ENCODE data around the gene CDKAL1. TPM values are rescaled to one million over a fixed set of nuclear protein-coding genes. Genes with fewer than 3 reads are reported as not detected.

Gene CDKAL1
- total and polyA plus RNA-seq, 2 of the 8 experiments (the other 6 are each of a cell fraction or from before 2014, with no cell fraction given), result 8.4 to 24.6 TPM

DNA sequence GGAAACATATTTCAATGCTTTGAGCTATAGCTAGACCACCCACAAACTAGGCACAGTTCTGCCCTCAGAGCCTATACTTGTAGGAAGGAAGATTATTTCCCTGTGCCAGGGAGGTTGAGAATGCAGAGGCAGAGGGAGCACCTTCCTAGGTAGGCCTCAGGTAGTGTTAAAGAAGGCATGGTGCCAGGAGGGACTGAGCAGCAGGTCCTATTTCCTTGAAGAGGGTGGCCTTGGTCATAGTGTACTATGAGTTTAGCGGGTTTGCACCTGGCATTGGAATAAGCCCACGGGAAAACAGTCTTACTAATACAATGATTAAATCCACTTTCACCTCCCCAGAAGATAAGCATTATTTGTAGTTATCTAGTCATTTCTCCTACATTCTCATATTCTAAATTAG is 375.4 kb downstream of the CDKAL1 start:
- H4K91ac ChIP-seq (replicated peaks; ENCODE audit: insufficient read length, low read length), result peak overlapping the region; percentile 64
- H3K9me3 ChIP-seq (ENCODE audit: insufficient read depth in 2 of 2, low read depth in 1 of 2, low read length in 1 of 2), result no peaks in the 10 kb centered on the region; a peak in 1 of 4 replicates
- H3K4me1 ChIP-seq (replicated peaks in 1 of 4; ENCODE audit: control insufficient read depth in 3 of 4, insufficient read depth in 4 of 4, low read length in 3 of 4), result 0 out of 7 replicates have a peak, but pooled peaks cover 0 to 2% (median 0%) of the 10 kb centered on the region in 4 experiments
- no peak overlapping the region for H2BK15ac ChIP-seq (ENCODE audit: low read length)
- no peaks in the 10 kb centered on the region for H4K20me1 ChIP-seq (replicated peaks in 1 of 2; ENCODE audit: control insufficient read depth in 1 of 2, insufficient read depth in 2 of 2, low read length in 2 of 2)
- H3K9ac ChIP-seq (replicated peaks in 1 of 4; ENCODE audit: extremely low read depth in 1 of 4, low read depth in 3 of 4, low read length in 3 of 4), result no peak overlapping the region
- no peak overlapping the region for H4K5ac ChIP-seq (ENCODE audit: insufficient read length, low read depth, low read length)
- no peak overlapping the region for H2BK20ac ChIP-seq (ENCODE audit: low read length)
- ChIA-PET POLR2A (ENCODE audit: partially characterized antibody) (interaction anchor here (0.6 kb wide), 1 partner anchor 19 kb away, joined by 3 read pairs; no protein-coding TSS in a partner anchor), CTCF (ENCODE audit: partially characterized antibody) (interaction anchor here (0.6 to 1.2 kb wide), 2 partner anchors 15 to 146 kb away, joined by 3 read pairs; no protein-coding TSS in a partner anchor)
- no peak overlapping the region for H3K23ac ChIP-seq (ENCODE audit: insufficient read length)
- no peak overlapping the region for H3K4ac ChIP-seq (replicated peaks; ENCODE audit: insufficient read length, low read depth, low read length)
- no peak overlapping the region for H2BK120ac ChIP-seq (replicated peaks; ENCODE audit: low read depth, low read length)
- no peak overlapping the region for H3K4me2 ChIP-seq (ENCODE audit: insufficient read depth in 1 of 2, low read depth in 2 of 2, low read length in 2 of 2)
- DNase-seq (ENCODE audit: low read depth in 1 of 2, low spot score in 2 of 2) (no peak), FAIRE-seq (no peak)
- H2BK12ac ChIP-seq (ENCODE audit: low read depth, low read length), result peak overlapping the region; percentile 35; the same call in 1 of the 2 replicates
- WGBS, 2 experiments (ENCODE audit: extremely low coverage in 1 of 2, insufficient coverage in 1 of 2, insufficient read length in 1 of 2, insufficient replicate concordance in 2 of 2, low coverage in 1 of 2, low lambda C conversion rate in 2 of 2, missing lambda C conversion rate in 1 of 2), result 89% methylated on average over 2 of the region's 2 CpGs; no CpG with 5 or more reads in 1 of the 2 experiments
- H3K18ac ChIP-seq (ENCODE audit: extremely low read depth, low read length), result no peak overlapping the region
- H3K79me1 ChIP-seq (ENCODE audit: low read depth, low read length), result no peaks in the 10 kb centered on the region
- H3K23me2 ChIP-seq (ENCODE audit: low read depth, low read length), result no peaks in the 10 kb centered on the region
- no peak overlapping the region for H2AFZ ChIP-seq (ENCODE audit: low read length)
- H3K27me3 ChIP-seq (replicated peaks in 1 of 4; ENCODE audit: control insufficient read depth in 3 of 4, extremely low read depth in 1 of 4, insufficient read depth in 3 of 4, low read length in 3 of 4), result no peaks in the 10 kb centered on the region
- no peak overlapping the region for H3K56ac ChIP-seq (replicated peaks; ENCODE audit: insufficient read length, low read depth, low read length)
- no peak overlapping the region for H4K8ac ChIP-seq (ENCODE audit: extremely low read depth, insufficient read depth, low read length)
- H3K36me3 ChIP-seq (ENCODE audit: control insufficient read depth in 2 of 4, insufficient read depth in 4 of 4, low read length in 3 of 4), result no peaks in the 10 kb centered on the region
- no peak overlapping the region for H3K14ac ChIP-seq (ENCODE audit: insufficient read length)
- H3K4me3 ChIP-seq (ENCODE audit: extremely low read depth in 1 of 4, insufficient read depth in 2 of 4, low read depth in 3 of 4, low read length in 4 of 4), result no peak overlapping the region
- no peak overlapping the region for H2BK5ac ChIP-seq (ENCODE audit: low read depth, low read length)
- no peak overlapping the region for H3K27ac ChIP-seq (ENCODE audit: low read depth, low read length)
- no peaks in the 10 kb centered on the region for H3K79me2 ChIP-seq (ENCODE audit: control insufficient read depth in 1 of 2, insufficient read depth in 2 of 2, low read length in 2 of 2)
- H2AK5ac ChIP-seq (ENCODE audit: low read depth, low read length), result no peak overlapping the region
- TF ChIP-seq KDM1A (IDR thresholded peaks at IDR 0.05; ENCODE audit: borderline replicate concordance, low read length), result no peak
- no peak for TF ChIP-seq RBBP5 (IDR thresholded peaks at IDR 0.05; ENCODE audit: borderline replicate concordance, low read depth, low read length)
- TF ChIP-seq JUND (IDR thresholded peaks at IDR 0.05; ENCODE audit: low read length), result no peak
- no peak for TF ChIP-seq SP4 (IDR thresholded peaks at IDR 0.05; ENCODE audit: low read length)
- no peak for TF ChIP-seq BRCA1 (IDR thresholded peaks at IDR 0.05; ENCODE audit: low read depth, low read length)
- TF ChIP-seq TCF12 (IDR thresholded peaks at IDR 0.05; ENCODE audit: low read depth, low read length), result no peak
- TF ChIP-seq YY1 (IDR thresholded peaks at IDR 0.05; ENCODE audit: low read depth, low read length), result no peak
- no peak for TF ChIP-seq SUZ12 (IDR thresholded peaks at IDR 0.05; ENCODE audit: low read length)
- TF ChIP-seq CBX8 (IDR thresholded peaks at IDR 0.05; ENCODE audit: borderline replicate concordance, low read depth, low read length), result no peak
- TF ChIP-seq SP2 (IDR thresholded peaks at IDR 0.05; ENCODE audit: low read length), result no peak
- no peak for TF ChIP-seq SRF (IDR thresholded peaks at IDR 0.05; ENCODE audit: low read depth, low read length)
- no peak for TF ChIP-seq CTCF (IDR thresholded peaks at IDR 0.05; ENCODE audit: control extremely low read depth in 1 of 3, insufficient read depth in 1 of 3, low read depth in 1 of 3, low read length in 3 of 3)
- no peak for TF ChIP-seq SIRT6 (IDR thresholded peaks at IDR 0.05; ENCODE audit: low read length)

Data from H1 (cell line).